Measurements from ENCODE around the gene PCNX1. TPM values are rescaled to one million over a fixed set of nuclear protein-coding genes. Genes with fewer than 3 reads are reported as not detected.

Gene PCNX1
- total RNA-seq, 1 donor from 2014 or later = 37.9 TPM

DNA sequence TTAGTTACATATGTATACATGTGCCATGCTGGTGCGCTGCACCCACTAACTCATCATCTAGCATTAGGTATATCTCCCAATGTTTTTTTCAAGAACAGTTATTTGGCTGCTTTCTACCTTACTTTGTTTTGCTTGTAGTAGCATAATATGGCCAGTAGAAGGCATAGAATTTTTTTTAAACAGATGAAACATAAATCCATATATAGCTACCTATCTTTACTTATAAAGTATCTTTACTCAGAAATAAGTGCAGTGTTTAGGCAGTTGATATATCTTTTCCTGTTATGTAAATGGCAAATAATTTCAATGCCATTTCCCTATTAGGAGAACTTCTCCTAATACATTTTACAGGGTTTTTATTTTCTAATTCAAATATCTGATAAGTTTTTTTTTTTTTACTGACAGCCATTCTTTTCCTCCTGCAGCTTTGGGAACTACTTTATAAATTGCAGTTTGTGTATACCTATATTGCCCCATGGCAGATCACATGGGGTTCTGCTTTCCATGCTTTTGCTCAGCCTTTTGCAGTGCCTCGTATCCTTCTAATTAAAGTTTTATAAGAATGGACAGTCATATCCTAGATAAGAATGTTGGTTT is 143.1 kb downstream of the PCNX1 start:
- H3K4me3 Mint-ChIP-seq = no peak overlapping the region
- peaks cover 16% of the 10 kb centered on the region for H3K36me3 Mint-ChIP-seq
- H3K27me3 Mint-ChIP-seq = no peaks in the 10 kb centered on the region
- DNase-seq (ENCODE audit: extremely low spot score, unreplicated experiment) = no peak
- H3K27ac Mint-ChIP-seq = no peak overlapping the region
- peak; percentile 74 for TF ChIP-seq CTCF (conservative IDR thresholded peaks at IDR 0.05)
- no peaks in the 10 kb centered on the region for H3K4me1 Mint-ChIP-seq (ENCODE audit: unreplicated experiment)
- H3K9me3 Mint-ChIP-seq = no peaks in the 10 kb centered on the region

- no peak for TF ChIP-seq CTCF (conservative IDR thresholded peaks at IDR 0.05)
- H3K36me3 Mint-ChIP-seq = peaks cover 16% of the 10 kb centered on the region
- no peaks in the 10 kb centered on the region for H3K27me3 Mint-ChIP-seq
- no peaks in the 10 kb centered on the region for H3K9me3 Mint-ChIP-seq
- H3K4me3 Mint-ChIP-seq = no peak overlapping the region
- no peak for DNase-seq (ENCODE audit: extremely low spot score, unreplicated experiment)
- H3K27ac Mint-ChIP-seq = no peak overlapping the region
- H3K4me1 Mint-ChIP-seq (ENCODE audit: unreplicated experiment) = no peaks in the 10 kb centered on the region
Measured at GRCh38 chr14:71054706-71055105, 147.4 kb downstream of the PCNX1 start.

DNA sequence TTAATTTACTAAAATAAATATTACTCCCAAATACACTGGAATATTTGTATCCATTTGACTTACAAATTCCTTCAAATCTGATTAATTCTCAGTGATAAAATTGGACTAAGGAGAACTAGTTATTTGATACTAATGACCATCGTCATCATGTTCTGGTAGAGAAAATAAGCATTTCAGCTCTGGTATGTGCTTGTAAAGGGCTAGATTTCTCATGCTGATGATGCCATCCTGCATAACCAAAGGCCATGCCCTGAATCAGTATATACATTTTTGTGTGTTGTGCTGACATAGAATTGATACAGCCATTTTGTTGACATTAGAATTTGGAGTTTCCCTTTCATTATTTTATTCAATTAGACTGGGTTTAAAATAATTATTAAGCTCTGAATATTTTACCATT is 148.9 kb downstream of the PCNX1 start:
- H3K27me3 Mint-ChIP-seq = no peaks in the 10 kb centered on the region
- no peak for DNase-seq (ENCODE audit: extremely low spot score, unreplicated experiment)
- no peak overlapping the region for H3K27ac Mint-ChIP-seq
- no peaks in the 10 kb centered on the region for H3K4me1 Mint-ChIP-seq (ENCODE audit: unreplicated experiment)
- H3K4me3 Mint-ChIP-seq = no peak overlapping the region
- no peak for TF ChIP-seq CTCF (conservative IDR thresholded peaks at IDR 0.05)
- H3K36me3 Mint-ChIP-seq = peaks cover 25% of the 10 kb centered on the region
- H3K9me3 Mint-ChIP-seq = no peaks in the 10 kb centered on the region

DNA sequence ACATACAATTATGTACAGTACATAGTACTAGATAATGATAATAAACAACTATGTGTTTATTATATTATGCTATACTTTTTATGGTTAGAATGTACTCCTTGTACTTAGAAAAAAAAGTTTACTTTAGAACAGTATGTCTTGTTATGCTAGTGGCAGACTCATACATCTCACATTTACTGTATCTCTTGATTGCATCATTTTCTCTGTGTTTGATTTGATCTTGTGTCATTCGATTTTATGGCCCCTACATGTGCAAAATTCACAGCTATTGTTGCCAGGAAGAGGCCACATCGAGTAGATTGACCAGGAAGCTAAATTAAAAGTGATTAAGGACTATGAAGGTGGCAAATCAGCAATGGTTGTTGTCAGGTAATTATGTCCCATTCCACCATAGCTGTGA is 153.0 kb downstream of the PCNX1 start:
- Mint-ChIP-seq H3K4me3 (no peak overlapping the region), H3K27me3 (no peaks in the 10 kb centered on the region), H3K9me3 (peaks cover 2% of the 10 kb centered on the region), H3K36me3 (peaks cover 30% of the 10 kb centered on the region), H3K27ac (no peak overlapping the region), H3K4me1 (ENCODE audit: unreplicated experiment) (no peaks in the 10 kb centered on the region)
- no peak for DNase-seq (ENCODE audit: extremely low spot score, unreplicated experiment)
- no peak for TF ChIP-seq CTCF (conservative IDR thresholded peaks at IDR 0.05)

DNA sequence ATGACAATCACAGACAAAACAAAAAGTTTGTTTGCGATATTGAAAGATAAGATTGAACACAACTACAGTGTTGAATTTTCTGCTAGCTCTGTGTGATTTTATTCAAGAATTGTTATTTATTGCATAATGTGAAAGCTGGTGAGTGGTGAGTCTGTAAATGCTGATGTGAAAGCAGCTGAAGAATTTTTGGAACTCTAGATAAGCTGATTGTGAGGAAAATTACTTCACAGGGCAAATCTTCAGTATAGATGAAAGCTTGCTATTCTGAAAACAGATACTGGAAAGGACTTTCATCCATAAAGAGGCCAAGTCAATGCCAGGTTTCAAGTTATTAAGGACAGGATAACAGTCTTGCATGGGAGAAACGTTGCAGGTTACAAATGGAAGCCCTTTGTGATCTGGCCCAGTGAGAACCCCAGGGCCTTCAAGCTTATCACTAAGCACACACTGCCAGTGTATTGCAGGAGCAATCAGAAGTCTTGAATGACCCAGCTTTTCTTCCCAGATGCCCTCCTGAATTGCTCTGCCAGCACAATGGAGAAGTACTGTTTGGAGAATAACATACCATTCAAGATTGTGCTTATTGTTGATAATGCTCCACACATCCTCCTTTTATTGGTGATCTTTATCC is 153.7 kb downstream of the PCNX1 start:
- TF ChIP-seq CTCF (conservative IDR thresholded peaks at IDR 0.05) = no peak
- peaks cover 37% of the 10 kb centered on the region for H3K36me3 Mint-ChIP-seq
- no peak overlapping the region for H3K27ac Mint-ChIP-seq
- H3K4me1 Mint-ChIP-seq (ENCODE audit: unreplicated experiment) = no peaks in the 10 kb centered on the region
- no peaks in the 10 kb centered on the region for H3K27me3 Mint-ChIP-seq
- H3K9me3 Mint-ChIP-seq = peaks cover 4% of the 10 kb centered on the region
- H3K4me3 Mint-ChIP-seq = no peak overlapping the region
- DNase-seq (ENCODE audit: extremely low spot score, unreplicated experiment) = no peak
